OCI-LY7 (cell line): ENCODE data around the gene KCNMA1.

ENCODE experiments used
- CTCF ChIP-seq: fragments of 200-600 bp; sonication (generic); conservative IDR thresholded peaks from 2 replicates; pipeline ENCODE4 v1.5.1; 2014; ENCODE audit warnings: mild to moderate bottlenecking, antibody characterized with exemption, low read length, moderate library complexity, mixed read lengths
- EZH2phosphoT487 ChIP-seq: fragments of 200-600 bp; sonication (generic); IDR thresholded peaks from 2 replicates; pipeline ENCODE4 v1.6.1; 2018; ENCODE audit warnings: low read depth, borderline replicate concordance, mild to moderate bottlenecking, mixed run types, antibody characterized with exemption, low read length, moderate library complexity, mixed read lengths

- TF ChIP-seq CTCF (no peak), EZH2phosphoT487 (no peak)
Observed at GRCh38 chr10:77229704-77230103, 407.9 kb downstream of the KCNMA1 start.
